ENCODE data around the gene LATS1.

- TF ChIP-seq CTCF (IDR thresholded peaks at IDR 0.05) (no peak), POLR2AphosphoS5 (IDR thresholded peaks at IDR 0.05) (no peak), EP300 (IDR thresholded peaks at IDR 0.05) (no peak), POLR2A (IDR thresholded peaks at IDR 0.05) (no peak)
Measured at GRCh38 chr6:149660028-149660427, 57.9 kb downstream of the LATS1 start.
